DMS53 treated with DMSO at 0.1 percent for 48 hours (cell line): Measurements from ENCODE around the gene NUP54.

ENCODE experiments used
- DNase-seq: peaks from one replicate; lab custom pipeline; 2025; ENCODE audit not compliant: unreplicated experiment; lab: John Stamatoyannopoulos, UW

Gene NUP54

DNA sequence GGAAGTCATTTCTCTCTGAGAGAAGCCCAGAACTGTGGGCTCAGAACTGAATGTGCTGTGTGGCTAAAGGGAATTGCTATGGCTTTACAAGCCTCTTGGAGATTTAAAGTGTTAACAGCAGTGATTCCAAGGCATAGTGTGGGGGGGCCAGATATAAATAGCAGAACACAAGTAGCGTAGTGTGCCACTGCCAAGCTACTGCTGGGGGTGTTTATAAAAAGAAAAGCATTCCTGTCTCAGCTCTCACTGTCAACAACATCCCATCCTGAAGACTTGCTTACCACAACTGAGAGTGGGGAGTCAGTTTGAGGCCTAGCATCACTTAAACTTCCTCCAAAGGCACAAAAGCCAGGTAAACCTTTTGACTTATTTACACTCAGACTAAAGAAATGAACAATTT lies 73.7 kb downstream of the NUP54 start, which contains the start of gene ART3:
ART3 (plus strand) TSS at position 242 of the 400 bp plus-strand sequence. CDS start 1,181 bp downstream, outside the sequence.
- DNase-seq = no peak

DNA sequence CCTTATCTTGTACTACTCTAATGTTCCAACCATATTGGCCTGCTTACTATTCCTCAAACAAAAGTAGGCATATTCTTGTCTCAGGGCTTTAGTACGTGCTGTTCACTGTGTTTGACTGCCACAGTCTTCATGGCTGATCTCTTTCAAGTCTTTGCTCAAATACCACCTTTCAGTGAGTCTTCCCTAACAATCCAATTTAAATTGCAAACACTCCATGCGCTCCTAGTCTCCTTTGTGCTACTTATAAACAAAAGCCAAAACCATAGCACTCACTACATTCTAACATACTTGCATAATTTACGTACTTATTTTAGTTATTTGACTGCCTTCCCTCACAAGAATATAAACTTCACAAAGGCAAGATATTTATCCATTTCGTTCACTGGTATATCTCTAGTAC lies 75.4 kb downstream of the NUP54 start:
- no peak for DNase-seq

DNA sequence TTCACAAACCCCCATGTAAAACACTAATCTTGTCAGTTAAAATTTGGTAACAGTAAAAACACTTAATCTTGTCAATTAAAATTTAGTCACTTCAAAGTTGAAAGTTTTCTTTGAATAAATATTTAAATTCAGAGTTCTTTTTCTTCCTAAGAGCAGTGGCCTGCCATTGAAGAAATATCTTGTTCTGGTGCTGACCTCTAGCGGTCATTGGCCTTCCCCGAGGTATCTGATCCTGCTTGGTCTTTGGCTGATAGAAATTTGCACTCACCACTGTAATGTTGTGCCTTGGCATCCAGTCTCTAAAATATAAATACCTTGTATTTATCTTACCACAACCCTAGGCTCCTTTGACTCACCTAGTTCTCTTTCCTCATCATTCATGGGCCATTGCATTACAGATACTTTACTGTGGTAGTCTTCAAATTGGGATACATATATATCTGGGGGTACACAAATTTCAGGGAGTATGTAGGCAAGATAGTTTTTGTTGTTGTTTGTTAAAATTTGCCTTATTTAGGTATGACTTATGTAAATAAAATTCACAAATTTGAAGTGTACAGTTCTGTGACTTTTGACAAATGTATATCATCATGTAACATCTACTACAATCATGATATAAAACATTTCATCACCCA lies 80.4 kb downstream of the NUP54 start:
- peak; percentile 48 for DNase-seq

DNA sequence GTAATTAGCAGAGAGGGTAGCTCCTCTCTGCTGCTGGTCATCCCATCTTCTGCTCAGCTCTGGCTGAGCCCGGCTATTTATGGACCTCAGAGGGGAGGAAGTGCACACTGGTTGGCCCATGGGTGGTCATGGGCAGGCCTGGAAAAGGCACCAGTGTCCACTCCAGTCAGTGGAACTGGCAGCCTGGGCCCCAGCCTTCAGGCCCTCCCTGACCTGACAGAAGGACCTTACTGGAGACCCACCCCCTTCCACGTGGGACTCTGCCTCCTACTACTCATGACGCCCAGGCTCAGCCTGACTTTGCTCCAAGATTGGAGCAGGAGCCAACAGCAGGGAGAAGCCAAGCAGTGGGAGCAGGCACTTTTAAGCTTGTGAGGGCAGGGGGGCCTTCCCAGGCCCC lies 81.7 kb downstream of the NUP54 start:
- no peak for DNase-seq
